Measurements from ENCODE around the gene USP48. TPM values are rescaled to one million over a fixed set of nuclear protein-coding genes. Genes with fewer than 3 reads are reported as not detected.

The USP48 gene
- total RNA-seq, 1 experiment from 2014 or later, result 49.1 TPM

DNA sequence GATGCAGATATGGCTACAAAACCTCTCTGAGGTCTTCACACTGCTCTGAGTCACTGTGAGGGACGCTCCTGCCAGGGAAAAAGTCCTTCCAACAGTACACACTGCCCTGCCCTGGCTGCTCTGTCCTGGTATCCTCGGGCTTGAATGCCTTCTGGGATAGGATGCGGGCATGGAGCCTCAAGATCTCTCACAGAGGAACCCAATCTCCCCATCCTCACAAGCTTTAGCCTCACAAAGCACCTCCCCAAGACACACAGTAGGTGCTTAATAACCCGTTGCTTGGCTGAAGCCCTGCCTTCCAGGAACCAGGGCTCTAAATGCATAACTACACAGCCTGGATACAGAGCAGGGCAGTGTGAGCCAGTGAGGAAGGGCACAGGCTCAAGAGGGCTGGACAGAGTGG lies 123.0 kb downstream of the USP48 start:
- POLR2A ChIA-PET, result no interaction called here
- CTCF ChIA-PET, result interaction anchor here (0.9 kb wide), 1 partner anchor 10 kb away, joined by 3 read pairs; the partner anchor contains the start of gene RAP1GAP

DNA sequence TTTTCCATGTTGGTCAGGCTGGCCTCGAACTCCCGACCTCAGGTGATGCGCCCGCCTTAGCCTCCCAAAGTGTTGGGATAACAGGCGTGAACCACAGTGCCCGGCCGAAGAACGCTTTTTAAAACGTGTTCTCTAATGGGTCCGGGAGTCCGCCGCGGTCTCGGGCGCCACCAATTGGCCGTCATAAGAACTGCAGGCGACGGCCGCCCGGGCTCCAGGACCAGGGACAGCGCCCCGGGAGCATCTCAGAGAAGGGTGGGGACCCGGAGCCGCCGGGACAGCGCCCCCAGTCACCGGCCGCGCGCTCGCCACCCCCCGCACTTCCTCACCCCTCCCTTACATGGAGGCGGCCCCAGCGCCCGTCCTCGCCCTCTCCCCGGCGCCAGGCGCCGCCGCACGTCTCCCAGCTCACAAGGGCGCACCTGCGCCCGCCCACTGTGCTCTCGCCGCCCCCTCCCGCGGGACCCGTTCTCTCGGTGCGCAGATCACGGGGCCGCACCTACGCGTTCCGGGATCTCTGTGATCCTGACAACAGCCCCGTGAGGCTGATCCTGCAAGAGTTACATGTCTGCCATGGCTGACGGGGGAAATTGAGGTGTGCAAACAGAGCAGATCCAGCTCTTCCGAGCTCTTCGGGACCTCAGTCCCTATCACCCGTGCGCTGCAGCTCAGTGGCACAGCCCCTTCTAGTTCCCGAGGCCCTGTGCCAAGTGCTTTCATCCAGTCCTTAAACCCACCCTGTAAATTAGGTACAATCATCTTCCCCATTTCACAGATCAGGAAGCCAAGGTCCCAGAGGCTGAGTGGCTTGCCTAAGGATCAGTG lies 123.6 kb downstream of the USP48 start:
- no peaks in the 10 kb centered on the region for H3K27me3 ChIP-seq (replicated peaks; ENCODE audit: control insufficient read depth, insufficient read depth, low read length)
- peak overlapping the region; percentile 42 for H3K4me3 ChIP-seq (ENCODE audit: low read depth, low read length)
- Mint-ChIP-seq H3K27ac (ENCODE audit: unreplicated experiment) (no peak overlapping the region), H3K9me3 (ENCODE audit: unreplicated experiment) (no peaks in the 10 kb centered on the region), H3K36me3 (ENCODE audit: insufficient read depth, unreplicated experiment) (peaks cover 12% of the 10 kb centered on the region), H3K4me3 (ENCODE audit: unreplicated experiment) (peak overlapping the region; percentile 69), H3K27me3 (ENCODE audit: insufficient read depth, unreplicated experiment) (peaks cover 2% of the 10 kb centered on the region), H3K4me1 (ENCODE audit: low read depth, unreplicated experiment) (no peaks in the 10 kb centered on the region)
- BruUV-seq (replicated peaks), result no TSS peak
- ChIA-PET POLR2A (interaction anchor here (0.6 kb wide), 1 partner anchor 646 kb away, joined by 6 read pairs; no protein-coding TSS in a partner anchor), CTCF (interaction anchor here (0.9 kb wide), 2 partner anchors 10 to 67 kb away, joined by 3 read pairs; partner anchors contain the start of gene RAP1GAP)
- no peaks in the 10 kb centered on the region for H3K36me3 ChIP-seq (ENCODE audit: control insufficient read depth, insufficient read depth, low read length)
- H3K4me1 ChIP-seq, result no peaks in the 10 kb centered on the region
- intact Hi-C loops (cut with micrococcal nuclease; ENCODE audit: unreplicated experiment), result loop anchor here (10.0 kb wide), 1 partner anchor 125 kb away; no protein-coding TSS in a partner anchor
- peak; percentile 73 to 87 for DNase-seq
- no peaks in the 10 kb centered on the region for H3K9me3 ChIP-seq
- TF ChIP-seq CTCF (IDR thresholded peaks at IDR 0.05; ENCODE audit: insufficient read depth in 1 of 2, low read depth in 1 of 2, low read length in 1 of 2, severe bottlenecking in 1 of 2, unreplicated experiment in 1 of 2), result peak; percentile 94 to 96

More for the DNA sequence above, 123.0 kb downstream of the USP48 start:
- Mint-ChIP-seq H3K36me3 (ENCODE audit: insufficient read depth, unreplicated experiment) (peaks cover 12% of the 10 kb centered on the region), H3K9me3 (ENCODE audit: unreplicated experiment) (no peaks in the 10 kb centered on the region), H3K4me1 (ENCODE audit: low read depth, unreplicated experiment) (no peaks in the 10 kb centered on the region), H3K27me3 (ENCODE audit: insufficient read depth, unreplicated experiment) (peaks cover 2% of the 10 kb centered on the region), H3K27ac (ENCODE audit: unreplicated experiment) (no peak overlapping the region), H3K4me3 (ENCODE audit: unreplicated experiment) (peak overlapping the region; percentile 69)
- no TSS peak for BruUV-seq (replicated peaks)
- TF ChIP-seq CTCF (IDR thresholded peaks at IDR 0.05; ENCODE audit: insufficient read depth in 1 of 2, low read depth in 1 of 2, low read length in 1 of 2, severe bottlenecking in 1 of 2, unreplicated experiment in 1 of 2), result no peak
- peak overlapping the region; percentile 42 for H3K4me3 ChIP-seq (ENCODE audit: low read depth, low read length)
- intact Hi-C loops (cut with micrococcal nuclease; ENCODE audit: unreplicated experiment), result loop anchor here (10.0 kb wide), 1 partner anchor 125 kb away; no protein-coding TSS in a partner anchor
- H3K36me3 ChIP-seq (ENCODE audit: control insufficient read depth, insufficient read depth, low read length), result no peaks in the 10 kb centered on the region
- DNase-seq, result no peak
- H3K4me1 ChIP-seq, result no peaks in the 10 kb centered on the region
- H3K27me3 ChIP-seq (replicated peaks; ENCODE audit: control insufficient read depth, insufficient read depth, low read length), result no peaks in the 10 kb centered on the region
- H3K9me3 ChIP-seq, result no peaks in the 10 kb centered on the region

DNA sequence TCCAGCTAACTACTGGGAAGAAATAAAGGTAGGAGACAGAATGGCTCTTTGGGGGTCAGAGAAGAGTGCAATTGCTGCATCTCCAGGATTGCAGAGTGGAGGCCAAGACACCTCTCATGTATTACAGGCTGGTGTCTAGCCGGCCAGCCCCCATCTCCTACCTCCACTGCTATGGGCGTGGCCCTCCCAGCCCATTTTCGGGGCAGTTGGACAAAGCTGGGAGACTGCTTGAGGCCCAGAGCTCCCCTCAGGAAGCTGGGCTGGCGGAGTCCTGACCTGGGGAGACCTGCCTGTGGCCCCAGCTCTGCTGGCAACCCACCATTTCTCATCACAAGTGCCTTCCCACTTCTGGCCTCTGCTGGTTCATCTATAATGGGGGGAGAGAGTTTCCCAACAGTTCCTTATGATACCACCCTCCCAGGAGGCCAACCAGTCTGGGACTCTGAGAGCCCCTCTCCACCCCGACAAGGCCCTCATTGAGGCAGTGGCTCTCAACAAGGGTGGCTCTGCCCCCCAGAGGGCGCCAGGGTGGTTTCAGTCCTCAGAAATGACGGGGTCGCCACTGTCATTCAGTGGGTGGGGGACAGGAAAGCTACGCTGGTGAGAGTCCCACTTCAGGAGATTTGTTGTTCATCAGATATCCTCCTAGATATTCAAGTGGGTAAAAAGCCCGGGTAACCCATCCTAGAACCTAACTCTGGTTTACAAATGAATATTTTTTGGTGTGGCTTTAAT lies 125.3 kb downstream of the USP48 start:
- Histone ChIP-seq H3K36me3 (ENCODE audit: control insufficient read depth, insufficient read depth, low read length) (no peaks in the 10 kb centered on the region), H3K4me3 (ENCODE audit: low read depth, low read length) (no peak overlapping the region), H3K9me3 (no peaks in the 10 kb centered on the region), H3K27me3 (replicated peaks; ENCODE audit: control insufficient read depth, insufficient read depth, low read length) (no peaks in the 10 kb centered on the region), H3K4me1 (peaks cover 6% of the 10 kb centered on the region; the same call in 1 of the 2 replicates)
- peaks cover 5% of the 10 kb centered on the region for H3K4me1 Mint-ChIP-seq (ENCODE audit: low read depth, unreplicated experiment)
- TF ChIP-seq CTCF (IDR thresholded peaks at IDR 0.05; ENCODE audit: insufficient read depth in 1 of 2, low read depth in 1 of 2, low read length in 1 of 2, severe bottlenecking in 1 of 2, unreplicated experiment in 1 of 2), result no peak
- no peak overlapping the region for H3K4me3 Mint-ChIP-seq (ENCODE audit: unreplicated experiment)
- peaks cover 2% of the 10 kb centered on the region for H3K27me3 Mint-ChIP-seq (ENCODE audit: insufficient read depth, unreplicated experiment)
- H3K27ac Mint-ChIP-seq (ENCODE audit: unreplicated experiment), result no peak overlapping the region
- BruUV-seq (replicated peaks), result no TSS peak
- intact Hi-C loops (cut with micrococcal nuclease; ENCODE audit: unreplicated experiment), result loop anchor here (10.0 kb wide), 1 partner anchor 123 kb away; no protein-coding TSS in a partner anchor
- peaks cover 12% of the 10 kb centered on the region for H3K36me3 Mint-ChIP-seq (ENCODE audit: insufficient read depth, unreplicated experiment)
- CTCF ChIA-PET, result no interaction called here
- no peak for DNase-seq
- H3K9me3 Mint-ChIP-seq (ENCODE audit: unreplicated experiment), result no peaks in the 10 kb centered on the region
- POLR2A ChIA-PET, result no interaction called here

Data from Caco-2 (cell line).